Measurements from ENCODE around the gene LRRC4C.

The LRRC4C gene

GRCh38 chr11:40826601-40827000 lies 632.9 kb downstream of the LRRC4C start:
- Histone ChIP-seq H3K27ac (ENCODE audit: insufficient read depth, low read depth, low read length, poor library complexity, severe bottlenecking) (no peak overlapping the region), H3K4me3 (ENCODE audit: insufficient read depth, low read depth, low read length) (no peak overlapping the region), H3K36me3 (ENCODE audit: control insufficient read depth, insufficient read depth, low read length) (no peaks in the 10 kb centered on the region), H3K27me3 (ENCODE audit: control insufficient read depth, insufficient read depth, low read length, poor library complexity, severe bottlenecking) (no peaks in the 10 kb centered on the region), H3K4me1 (ENCODE audit: control insufficient read depth, insufficient read depth, low read length) (no peaks in the 10 kb centered on the region), H3K9me3 (ENCODE audit: control insufficient read depth, low read length) (no peaks in the 10 kb centered on the region)
- WGBS, 2 experiments = 94 to 95% methylated on average over 2 of the region's 2 CpGs

DNA sequence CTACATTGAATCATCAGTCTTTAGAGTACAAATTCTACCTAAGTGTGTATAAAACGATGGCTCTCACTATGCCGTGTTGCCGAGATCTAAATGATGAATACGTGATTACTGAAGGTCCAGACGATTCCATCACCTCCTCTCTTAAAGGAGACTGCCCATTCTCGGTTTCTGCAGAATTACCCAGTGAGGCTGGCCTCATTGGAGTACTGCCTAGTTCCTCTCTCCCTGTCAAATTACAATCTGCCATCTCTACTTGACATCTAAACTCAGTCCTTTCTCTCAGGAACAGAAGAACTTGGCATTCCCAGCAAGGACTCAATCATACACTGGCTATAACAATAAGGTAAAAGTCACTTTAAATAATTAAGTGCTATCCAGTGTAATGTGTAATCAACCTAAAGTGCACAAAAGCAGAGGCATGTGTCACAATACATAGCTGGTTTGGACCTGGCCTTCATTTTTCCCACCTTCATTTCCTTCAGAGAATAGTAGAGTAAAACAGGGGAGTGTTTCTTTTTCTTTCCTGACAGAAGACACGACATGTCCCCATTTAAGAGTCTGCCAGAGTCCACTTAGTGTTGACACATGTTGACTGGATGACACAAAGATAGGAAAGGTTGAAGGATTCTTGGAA lies 634.1 kb downstream of the LRRC4C start:
- no peak overlapping the region for H3K27ac ChIP-seq (ENCODE audit: insufficient read depth, low read depth, low read length, poor library complexity, severe bottlenecking)
- H3K27me3 ChIP-seq (ENCODE audit: control insufficient read depth, insufficient read depth, low read length, poor library complexity, severe bottlenecking) = no peaks in the 10 kb centered on the region
- H3K36me3 ChIP-seq (ENCODE audit: control insufficient read depth, insufficient read depth, low read length) = no peaks in the 10 kb centered on the region
- no peak overlapping the region for H3K4me3 ChIP-seq (ENCODE audit: insufficient read depth, low read depth, low read length)
- no peaks in the 10 kb centered on the region for H3K9me3 ChIP-seq (ENCODE audit: control insufficient read depth, low read length)
- no peaks in the 10 kb centered on the region for H3K4me1 ChIP-seq (ENCODE audit: control insufficient read depth, insufficient read depth, low read length)
- 90 to 96% methylated on average over 7 of the region's 7 CpGs for whole genome bisulfite sequencing, 2 experiments

DNA sequence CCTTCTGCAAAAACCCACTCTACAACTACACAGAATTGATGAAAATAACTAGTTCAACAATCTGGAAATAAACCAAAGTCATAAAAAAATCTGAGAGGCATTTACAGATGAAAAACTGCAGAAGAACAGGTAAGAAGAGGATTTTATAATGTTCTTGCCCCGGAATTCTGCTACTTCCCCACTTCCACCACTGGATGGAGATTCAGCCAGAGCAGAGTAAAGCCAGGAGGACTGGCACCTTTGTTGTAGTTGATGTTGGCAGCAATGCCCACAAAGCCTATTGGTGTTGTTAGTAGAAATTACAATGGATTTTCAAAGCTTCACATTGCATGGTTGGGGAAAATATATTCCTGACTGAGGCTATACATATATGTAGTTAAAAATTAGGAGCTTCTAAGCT lies 640.2 kb downstream of the LRRC4C start:
- Histone ChIP-seq H3K36me3 (ENCODE audit: control insufficient read depth, insufficient read depth, low read length) (no peaks in the 10 kb centered on the region), H3K27me3 (ENCODE audit: control insufficient read depth, insufficient read depth, low read length, poor library complexity, severe bottlenecking) (no peaks in the 10 kb centered on the region)
- 69 to 78% methylated on average over 1 of the region's 1 CpG for WGBS, 2 experiments

DNA sequence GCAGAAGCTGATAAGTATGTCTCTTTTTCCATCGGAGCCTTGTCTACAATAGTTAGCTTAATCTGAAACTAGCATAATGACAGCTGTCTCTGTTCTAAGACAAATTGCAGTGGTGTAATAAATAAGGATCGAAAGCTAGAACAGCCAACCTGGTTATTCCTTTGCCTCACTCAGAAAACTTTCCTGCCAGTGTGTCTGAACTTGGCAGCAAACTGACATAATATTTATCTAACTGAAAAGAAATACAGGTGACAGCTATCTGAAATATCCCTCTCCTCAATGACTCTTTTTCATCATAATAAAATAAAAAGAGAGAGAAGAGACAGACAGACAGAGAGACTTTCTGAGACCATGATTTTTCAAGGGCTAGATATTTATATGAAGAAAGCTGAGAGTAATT lies 642.5 kb downstream of the LRRC4C start:
- Histone ChIP-seq H3K27ac (ENCODE audit: insufficient read depth, low read depth, low read length, poor library complexity, severe bottlenecking) (no peak overlapping the region), H3K36me3 (ENCODE audit: control insufficient read depth, insufficient read depth, low read length) (no peaks in the 10 kb centered on the region), H3K4me1 (ENCODE audit: control insufficient read depth, insufficient read depth, low read length) (no peaks in the 10 kb centered on the region), H3K9me3 (ENCODE audit: control insufficient read depth, low read length) (no peaks in the 10 kb centered on the region), H3K4me3 (ENCODE audit: insufficient read depth, low read depth, low read length) (no peak overlapping the region), H3K27me3 (ENCODE audit: control insufficient read depth, insufficient read depth, low read length, poor library complexity, severe bottlenecking) (no peaks in the 10 kb centered on the region)
- 92 to 100% methylated on average over 2 of the region's 2 CpGs for WGBS, 2 experiments

More for the DNA sequence above, 640.2 kb downstream of the LRRC4C start:
- no peak overlapping the region for H3K4me3 ChIP-seq (ENCODE audit: insufficient read depth, low read depth, low read length)
- H3K27ac ChIP-seq (ENCODE audit: insufficient read depth, low read depth, low read length, poor library complexity, severe bottlenecking) = no peak overlapping the region
- H3K9me3 ChIP-seq (ENCODE audit: control insufficient read depth, low read length) = no peaks in the 10 kb centered on the region
- no peaks in the 10 kb centered on the region for H3K4me1 ChIP-seq (ENCODE audit: control insufficient read depth, insufficient read depth, low read length)

GRCh38 chr11:40797981-40798380 lies 661.5 kb downstream of the LRRC4C start:
- no peaks in the 10 kb centered on the region for H3K4me1 ChIP-seq (ENCODE audit: control insufficient read depth, insufficient read depth, low read length)
- no peaks in the 10 kb centered on the region for H3K27me3 ChIP-seq (ENCODE audit: control insufficient read depth, insufficient read depth, low read length, poor library complexity, severe bottlenecking)
- 100% methylated on average over 1 of the region's 1 CpG for WGBS, 2 experiments
- H3K4me3 ChIP-seq (ENCODE audit: insufficient read depth, low read depth, low read length) = no peak overlapping the region
- no peaks in the 10 kb centered on the region for H3K36me3 ChIP-seq (ENCODE audit: control insufficient read depth, insufficient read depth, low read length)
- H3K9me3 ChIP-seq (ENCODE audit: control insufficient read depth, low read length) = no peaks in the 10 kb centered on the region
- H3K27ac ChIP-seq (ENCODE audit: insufficient read depth, low read depth, low read length, poor library complexity, severe bottlenecking) = no peak overlapping the region

GRCh38 chr11:40787224-40787623 lies 672.2 kb downstream of the LRRC4C start:
- peaks cover 5% of the 10 kb centered on the region for H3K4me1 ChIP-seq (ENCODE audit: control insufficient read depth, insufficient read depth, low read length)
- no peak overlapping the region for H3K4me3 ChIP-seq (ENCODE audit: insufficient read depth, low read depth, low read length)
- H3K9me3 ChIP-seq (ENCODE audit: control insufficient read depth, low read length) = no peaks in the 10 kb centered on the region
- H3K36me3 ChIP-seq (ENCODE audit: control insufficient read depth, insufficient read depth, low read length) = no peaks in the 10 kb centered on the region
- no peak overlapping the region for H3K27ac ChIP-seq (ENCODE audit: insufficient read depth, low read depth, low read length, poor library complexity, severe bottlenecking)
- H3K27me3 ChIP-seq (ENCODE audit: control insufficient read depth, insufficient read depth, low read length, poor library complexity, severe bottlenecking) = no peaks in the 10 kb centered on the region
- 42 to 48% methylated on average over 5 of the region's 5 CpGs for WGBS, 2 experiments

DNA sequence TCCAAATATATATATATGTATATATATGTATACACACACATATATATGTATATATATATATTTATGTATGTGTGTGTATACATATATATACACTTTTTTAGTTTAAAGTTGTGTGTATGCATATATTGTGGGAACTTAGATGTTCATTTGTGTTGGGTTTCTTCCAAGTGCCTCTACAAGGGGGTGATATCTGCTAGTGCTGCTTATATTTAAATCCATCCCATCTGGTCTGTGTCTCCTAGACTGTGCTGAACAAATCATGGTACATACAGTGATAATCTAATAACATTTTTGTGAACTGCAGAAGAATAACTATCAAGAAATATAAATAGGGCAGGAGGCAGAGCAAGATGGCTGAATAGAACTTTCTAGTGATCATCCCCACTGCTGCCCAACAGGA lies 696.4 kb downstream of the LRRC4C start:
- no peaks in the 10 kb centered on the region for H3K9me3 ChIP-seq (ENCODE audit: control insufficient read depth, low read length)
- H3K4me1 ChIP-seq (ENCODE audit: control insufficient read depth, insufficient read depth, low read length) = no peaks in the 10 kb centered on the region
- no peak overlapping the region for H3K4me3 ChIP-seq (ENCODE audit: insufficient read depth, low read depth, low read length)
- H3K27me3 ChIP-seq (ENCODE audit: control insufficient read depth, insufficient read depth, low read length, poor library complexity, severe bottlenecking) = no peaks in the 10 kb centered on the region
- H3K36me3 ChIP-seq (ENCODE audit: control insufficient read depth, insufficient read depth, low read length) = no peaks in the 10 kb centered on the region
- no peak overlapping the region for H3K27ac ChIP-seq (ENCODE audit: insufficient read depth, low read depth, low read length, poor library complexity, severe bottlenecking)

DNA sequence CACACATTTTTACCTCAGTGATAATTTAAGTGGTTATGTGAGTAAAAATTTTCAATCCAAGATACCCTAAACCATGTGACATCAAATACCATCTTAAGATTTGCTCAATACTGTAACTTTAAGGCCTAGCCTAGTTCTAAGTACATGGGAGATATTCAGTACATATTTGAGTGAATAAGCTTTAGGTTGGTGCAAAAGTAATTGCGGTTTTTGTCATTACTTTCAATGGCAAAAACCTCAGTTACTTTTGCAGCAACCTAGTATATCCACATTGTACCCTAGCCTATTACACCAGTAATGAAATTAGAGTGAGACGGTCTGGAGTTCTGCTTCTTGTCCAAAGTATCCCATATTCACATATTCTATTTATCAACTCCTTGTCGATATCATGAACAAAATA lies 700.1 kb downstream of the LRRC4C start:
- no peak overlapping the region for H3K4me3 ChIP-seq (ENCODE audit: insufficient read depth, low read depth, low read length)
- no peaks in the 10 kb centered on the region for H3K9me3 ChIP-seq (ENCODE audit: control insufficient read depth, low read length)
- H3K27me3 ChIP-seq (ENCODE audit: control insufficient read depth, insufficient read depth, low read length, poor library complexity, severe bottlenecking) = no peaks in the 10 kb centered on the region
- no peak overlapping the region for H3K27ac ChIP-seq (ENCODE audit: insufficient read depth, low read depth, low read length, poor library complexity, severe bottlenecking)
- 91 to 97% methylated on average over 2 to 3 of the region's 3 CpGs for WGBS, 2 experiments
- H3K4me1 ChIP-seq (ENCODE audit: control insufficient read depth, insufficient read depth, low read length) = no peaks in the 10 kb centered on the region
- no peaks in the 10 kb centered on the region for H3K36me3 ChIP-seq (ENCODE audit: control insufficient read depth, insufficient read depth, low read length)

DNA sequence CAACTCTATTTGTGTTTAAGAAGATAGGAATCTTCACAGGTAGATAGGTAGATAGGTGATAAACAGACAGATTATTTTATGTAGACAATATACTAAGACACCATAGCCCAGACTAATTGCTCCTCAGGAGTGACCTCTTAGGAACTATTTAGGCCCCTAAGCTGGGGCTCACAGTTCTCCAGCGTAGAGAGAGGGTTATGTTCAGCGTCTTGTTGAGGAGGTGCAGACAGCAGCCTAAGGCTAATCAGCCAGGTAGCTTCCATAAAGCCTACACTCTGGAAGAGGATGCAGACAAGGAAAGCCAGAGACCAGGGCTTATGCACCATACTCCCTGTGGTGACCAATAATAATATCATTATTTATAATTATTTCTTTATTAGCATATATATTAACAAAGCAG lies 705.2 kb downstream of the LRRC4C start:
- Histone ChIP-seq H3K36me3 (ENCODE audit: control insufficient read depth, insufficient read depth, low read length) (no peaks in the 10 kb centered on the region), H3K4me3 (ENCODE audit: insufficient read depth, low read depth, low read length) (no peak overlapping the region), H3K9me3 (ENCODE audit: control insufficient read depth, low read length) (no peaks in the 10 kb centered on the region), H3K4me1 (ENCODE audit: control insufficient read depth, insufficient read depth, low read length) (no peaks in the 10 kb centered on the region), H3K27ac (ENCODE audit: insufficient read depth, low read depth, low read length, poor library complexity, severe bottlenecking) (no peak overlapping the region), H3K27me3 (ENCODE audit: control insufficient read depth, insufficient read depth, low read length, poor library complexity, severe bottlenecking) (no peaks in the 10 kb centered on the region)
- WGBS, 2 experiments = 94 to 96% methylated on average over 2 of the region's 2 CpGs

GRCh38 chr11:40746282-40746681 lies 713.2 kb downstream of the LRRC4C start:
- 77 to 90% methylated on average over 4 of the region's 4 CpGs for WGBS, 2 experiments
- Histone ChIP-seq H3K4me3 (ENCODE audit: insufficient read depth, low read depth, low read length) (no peak overlapping the region), H3K9me3 (ENCODE audit: control insufficient read depth, low read length) (no peaks in the 10 kb centered on the region), H3K27me3 (ENCODE audit: control insufficient read depth, insufficient read depth, low read length, poor library complexity, severe bottlenecking) (no peaks in the 10 kb centered on the region), H3K36me3 (ENCODE audit: control insufficient read depth, insufficient read depth, low read length) (no peaks in the 10 kb centered on the region), H3K27ac (ENCODE audit: insufficient read depth, low read depth, low read length, poor library complexity, severe bottlenecking) (no peak overlapping the region), H3K4me1 (ENCODE audit: control insufficient read depth, insufficient read depth, low read length) (no peaks in the 10 kb centered on the region)

GRCh38 chr11:40732132-40732531 lies 727.3 kb downstream of the LRRC4C start:
- Histone ChIP-seq H3K27me3 (ENCODE audit: control insufficient read depth, insufficient read depth, low read length, poor library complexity, severe bottlenecking) (no peaks in the 10 kb centered on the region), H3K36me3 (ENCODE audit: control insufficient read depth, insufficient read depth, low read length) (no peaks in the 10 kb centered on the region), H3K4me3 (ENCODE audit: insufficient read depth, low read depth, low read length) (no peak overlapping the region), H3K4me1 (ENCODE audit: control insufficient read depth, insufficient read depth, low read length) (no peaks in the 10 kb centered on the region), H3K9me3 (ENCODE audit: control insufficient read depth, low read length) (no peaks in the 10 kb centered on the region), H3K27ac (ENCODE audit: insufficient read depth, low read depth, low read length, poor library complexity, severe bottlenecking) (no peak overlapping the region)
- 92 to 96% methylated on average over 4 of the region's 4 CpGs for WGBS, 2 experiments
